LHCN-M2 (cell line): ENCODE measurements around the gene SUSD5. TPM values are rescaled to one million over a fixed set of nuclear protein-coding genes. Genes with fewer than 3 reads are reported as not detected.
A peak's percentile ranks its signal among the peaks of the same experiment; 100 is the strongest.

Experiments used
- DNase-seq: peaks from one replicate; pipeline ENCODE4 v3.0.0-alpha.2; 2012; ENCODE audit warnings: low read depth
- polyA plus RNA-seq: library from polyadenylated mRNA; unstranded; fragments of >200 nt; gene quantifications from one replicate; pipeline ENCODE4 v1.2.1, GENCODE V29; 2012; ENCODE audit warnings: missing spikeins
- total RNA-seq: library from RNA; depleted of rRNA; stranded (reverse); fragments of >200 nt; gene quantifications from 2 replicates; pipeline ENCODE4 v1.2.3, GENCODE V29; 2014; rRNA removed

The SUSD5 gene
- total RNA-seq: 20.8 and 22.8 TPM in 2 replicates
- polyA plus RNA-seq: 8.9 TPM

- peak; percentile 76 for DNase-seq
Observed at GRCh38 chr3:33218446-33219174, at the start of gene SUSD5. Gene SUSD5 (minus strand): TSS chr3:33218810. CDS start chr3:33218797, 13 bp downstream.

- no peak for DNase-seq
Observed at GRCh38 chr3:33260104-33260503, 41.5 kb upstream of the SUSD5 start.

GRCh38 chr3:33256249-33256648 lies 37.6 kb upstream of the SUSD5 start:
- DNase-seq: no peak

GRCh38 chr3:33250712-33251111 lies 32.1 kb upstream of the SUSD5 start:
- peak; percentile 7 for DNase-seq

GRCh38 chr3:33246786-33247185 lies 28.2 kb upstream of the SUSD5 start:
- no peak for DNase-seq

GRCh38 chr3:33240261-33240660 lies 21.7 kb upstream of the SUSD5 start:
- no peak for DNase-seq

GRCh38 chr3:33238923-33239322 lies 20.3 kb upstream of the SUSD5 start:
- DNase-seq: no peak

GRCh38 chr3:33237439-33237838 lies 18.8 kb upstream of the SUSD5 start:
- DNase-seq: no peak

- DNase-seq: no peak
Observed at GRCh38 chr3:33236005-33236404, 17.4 kb upstream of the SUSD5 start.

GRCh38 chr3:33233884-33234283 lies 15.3 kb upstream of the SUSD5 start:
- no peak for DNase-seq

GRCh38 chr3:33231756-33232465 lies 13.3 kb upstream of the SUSD5 start:
- DNase-seq: no peak

GRCh38 chr3:33229947-33230346 lies 11.3 kb upstream of the SUSD5 start:
- no peak for DNase-seq

- DNase-seq: no peak
Observed at GRCh38 chr3:33229066-33229465, 10.5 kb upstream of the SUSD5 start.

- no peak for DNase-seq
Observed at GRCh38 chr3:33221241-33221640, 2.6 kb upstream of the SUSD5 start.

GRCh38 chr3:33219175-33219487 lies 521 bp upstream of the SUSD5 start:
- no peak for DNase-seq

- peak; percentile 19 for DNase-seq
Observed at GRCh38 chr3:33217866-33218445, 654 bp downstream of the SUSD5 start.

- DNase-seq: no peak
Observed at GRCh38 chr3:33215739-33216138, 2.9 kb downstream of the SUSD5 start.

GRCh38 chr3:33212406-33212805 lies 6.2 kb downstream of the SUSD5 start:
- no peak for DNase-seq

GRCh38 chr3:33211444-33211843 lies 7.2 kb downstream of the SUSD5 start:
- DNase-seq: peak; percentile 91

GRCh38 chr3:33209357-33209756 lies 9.3 kb downstream of the SUSD5 start:
- DNase-seq: no peak

- no peak for DNase-seq
Observed at GRCh38 chr3:33202711-33203457, 15.7 kb downstream of the SUSD5 start.

GRCh38 chr3:33201195-33201594 lies 17.4 kb downstream of the SUSD5 start:
- no peak for DNase-seq
